ENCODE results near the gene GLP2R. TPM values are rescaled to one million over a fixed set of nuclear protein-coding genes. Genes with fewer than 3 reads are reported as not detected.

The GLP2R gene
- total RNA-seq, 1 experiment from 2014 or later: not detected

GRCh38 chr17:9862949-9863348 is 37.2 kb downstream of the GLP2R start:
- Histone ChIP-seq H3K4me1 (ENCODE audit: insufficient read depth, low read length, poor library complexity, severe bottlenecking) (no peaks in the 10 kb centered on the region), H3K36me3 (ENCODE audit: insufficient read depth, low read length, poor library complexity, severe bottlenecking) (no peaks in the 10 kb centered on the region), H3K9me3 (ENCODE audit: low read depth, low read length, poor library complexity, severe bottlenecking) (no peaks in the 10 kb centered on the region), H3K27ac (ENCODE audit: low read depth, low read length, poor library complexity, severe bottlenecking) (no peak overlapping the region), H3K27me3 (replicated peaks; ENCODE audit: insufficient read depth, low read depth, low read length, poor library complexity) (peaks cover 4% of the 10 kb centered on the region), H3K4me3 (ENCODE audit: low read depth, low read length, poor library complexity, severe bottlenecking) (no peak overlapping the region)
- CTCF ChIA-PET: no interaction called here
- no TSS peak for BruUV-seq (replicated peaks)
- DNase-seq (ENCODE audit: low spot score): no peak
- TF ChIP-seq, protein P1, sequence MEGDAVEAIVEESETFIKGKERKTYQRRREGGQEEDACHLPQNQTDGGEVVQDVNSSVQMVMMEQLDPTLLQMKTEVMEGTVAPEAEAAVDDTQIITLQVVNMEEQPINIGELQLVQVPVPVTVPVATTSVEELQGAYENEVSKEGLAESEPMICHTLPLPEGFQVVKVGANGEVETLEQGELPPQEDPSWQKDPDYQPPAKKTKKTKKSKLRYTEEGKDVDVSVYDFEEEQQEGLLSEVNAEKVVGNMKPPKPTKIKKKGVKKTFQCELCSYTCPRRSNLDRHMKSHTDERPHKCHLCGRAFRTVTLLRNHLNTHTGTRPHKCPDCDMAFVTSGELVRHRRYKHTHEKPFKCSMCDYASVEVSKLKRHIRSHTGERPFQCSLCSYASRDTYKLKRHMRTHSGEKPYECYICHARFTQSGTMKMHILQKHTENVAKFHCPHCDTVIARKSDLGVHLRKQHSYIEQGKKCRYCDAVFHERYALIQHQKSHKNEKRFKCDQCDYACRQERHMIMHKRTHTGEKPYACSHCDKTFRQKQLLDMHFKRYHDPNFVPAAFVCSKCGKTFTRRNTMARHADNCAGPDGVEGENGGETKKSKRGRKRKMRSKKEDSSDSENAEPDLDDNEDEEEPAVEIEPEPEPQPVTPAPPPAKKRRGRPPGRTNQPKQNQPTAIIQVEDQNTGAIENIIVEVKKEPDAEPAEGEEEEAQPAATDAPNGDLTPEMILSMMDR (conservative IDR thresholded peaks at IDR 0.05; ENCODE audit: low read depth, low read length): no peak
- TF ChIP-seq EZH2 (IDR thresholded peaks at IDR 0.05; ENCODE audit: borderline replicate concordance, low read depth, low read length, poor library complexity, severe bottlenecking): no peak
- POLR2A ChIA-PET (ENCODE audit: low non-redundant PET): no interaction called here
- intact Hi-C loops (cut with micrococcal nuclease; ENCODE audit: unreplicated experiment): no loop called here

GRCh38 chr17:9865586-9865985 is 39.9 kb downstream of the GLP2R start:
- Histone ChIP-seq H3K27me3 (replicated peaks; ENCODE audit: insufficient read depth, low read depth, low read length, poor library complexity) (peaks cover 2% of the 10 kb centered on the region), H3K4me1 (ENCODE audit: insufficient read depth, low read length, poor library complexity, severe bottlenecking) (no peaks in the 10 kb centered on the region), H3K36me3 (ENCODE audit: insufficient read depth, low read length, poor library complexity, severe bottlenecking) (no peaks in the 10 kb centered on the region), H3K9me3 (ENCODE audit: low read depth, low read length, poor library complexity, severe bottlenecking) (no peaks in the 10 kb centered on the region), H3K27ac (ENCODE audit: low read depth, low read length, poor library complexity, severe bottlenecking) (no peak overlapping the region), H3K4me3 (ENCODE audit: low read depth, low read length, poor library complexity, severe bottlenecking) (no peak overlapping the region)
- no peak for DNase-seq (ENCODE audit: low spot score)
- BruUV-seq (replicated peaks): no TSS peak
- no peak for TF ChIP-seq EZH2 (IDR thresholded peaks at IDR 0.05; ENCODE audit: borderline replicate concordance, low read depth, low read length, poor library complexity, severe bottlenecking)
- TF ChIP-seq, protein P1 (conservative IDR thresholded peaks at IDR 0.05; ENCODE audit: low read depth, low read length): no peak
- ChIA-PET CTCF (no interaction called here), POLR2A (ENCODE audit: low non-redundant PET) (no interaction called here)
- intact Hi-C loops (cut with micrococcal nuclease; ENCODE audit: unreplicated experiment): no loop called here

GRCh38 chr17:9868552-9868951 is 42.8 kb downstream of the GLP2R start:
- POLR2A ChIA-PET (ENCODE audit: low non-redundant PET): no interaction called here
- TF ChIP-seq, protein P1 (conservative IDR thresholded peaks at IDR 0.05; ENCODE audit: low read depth, low read length): no peak
- H3K27me3 ChIP-seq (replicated peaks; ENCODE audit: insufficient read depth, low read depth, low read length, poor library complexity): no peaks in the 10 kb centered on the region
- intact Hi-C loops (cut with micrococcal nuclease; ENCODE audit: unreplicated experiment): no loop called here
- DNase-seq (ENCODE audit: low spot score): no peak
- H3K9me3 ChIP-seq (ENCODE audit: low read depth, low read length, poor library complexity, severe bottlenecking): no peaks in the 10 kb centered on the region
- H3K27ac ChIP-seq (ENCODE audit: low read depth, low read length, poor library complexity, severe bottlenecking): no peak overlapping the region
- no peaks in the 10 kb centered on the region for H3K4me1 ChIP-seq (ENCODE audit: insufficient read depth, low read length, poor library complexity, severe bottlenecking)
- CTCF ChIA-PET: no interaction called here
- no TSS peak for BruUV-seq (replicated peaks)
- H3K4me3 ChIP-seq (ENCODE audit: low read depth, low read length, poor library complexity, severe bottlenecking): no peak overlapping the region
- H3K36me3 ChIP-seq (ENCODE audit: insufficient read depth, low read length, poor library complexity, severe bottlenecking): no peaks in the 10 kb centered on the region

Measured in A673 (cell line).